HL-60 (cell line): ENCODE measurements around the gene RHBDL1.

Experiments used
- DNase-seq, 2 experiments: peaks; one replicate each; pipeline ENCODE4 v3.0.0-alpha.2; 2010 to 2020; ENCODE audit warnings: low read depth in 1 of 2, low spot score in 1 of 2
- H3K27ac ChIP-seq: fragments of 250-450 bp; sonication (Bioruptor Pico); replicated peaks from 2 replicates; pipeline ENCODE4 v1.5.1; 2020; ENCODE audit warnings: mild to moderate bottlenecking, moderate library complexity
- H3K27me3 ChIP-seq: fragments of 250-450 bp; sonication (Bioruptor Pico); 2 replicates; pipeline ENCODE4 v1.5.1; 2021; ENCODE audit warnings: mild to moderate bottlenecking, moderate library complexity; ENCODE audit not compliant: insufficient read depth, poor library complexity, severe bottlenecking
- H3K4me3 ChIP-seq: replicated peaks from 2 replicates; pipeline ENCODE4 v1.5.1; 2011; ENCODE audit warnings: mild to moderate bottlenecking, control low read depth, low read length; ENCODE audit not compliant: insufficient read depth
- GABPA ChIP-seq: IDR thresholded peaks from 2 replicates; pipeline ENCODE4 v1.6.1; 2012; ENCODE audit warnings: low read depth
- POLR2AphosphoS5 ChIP-seq: IDR thresholded peaks from 2 replicates; pipeline ENCODE4 v1.6.1; 2012; ENCODE audit warnings: low read depth
- SPI1 ChIP-seq: IDR thresholded peaks from 2 replicates; pipeline ENCODE4 v1.6.1; 2012; ENCODE audit warnings: low read depth, mild to moderate bottlenecking, borderline replicate concordance
- TF ChIP-seq, protein P1 (sequence below): IDR thresholded peaks from one replicate; pipeline ENCODE4 v1.5.1; 2011; ENCODE audit warnings: low read length, control low read depth, inconsistent platforms; ENCODE audit not compliant: insufficient read depth
- TF ChIP-seq, protein P2 (sequence below): IDR thresholded peaks from 2 replicates; pipeline ENCODE4 v1.6.1; 2012; ENCODE audit warnings: low read depth; ENCODE audit not compliant: insufficient replicate concordance

Gene RHBDL1

DNA sequence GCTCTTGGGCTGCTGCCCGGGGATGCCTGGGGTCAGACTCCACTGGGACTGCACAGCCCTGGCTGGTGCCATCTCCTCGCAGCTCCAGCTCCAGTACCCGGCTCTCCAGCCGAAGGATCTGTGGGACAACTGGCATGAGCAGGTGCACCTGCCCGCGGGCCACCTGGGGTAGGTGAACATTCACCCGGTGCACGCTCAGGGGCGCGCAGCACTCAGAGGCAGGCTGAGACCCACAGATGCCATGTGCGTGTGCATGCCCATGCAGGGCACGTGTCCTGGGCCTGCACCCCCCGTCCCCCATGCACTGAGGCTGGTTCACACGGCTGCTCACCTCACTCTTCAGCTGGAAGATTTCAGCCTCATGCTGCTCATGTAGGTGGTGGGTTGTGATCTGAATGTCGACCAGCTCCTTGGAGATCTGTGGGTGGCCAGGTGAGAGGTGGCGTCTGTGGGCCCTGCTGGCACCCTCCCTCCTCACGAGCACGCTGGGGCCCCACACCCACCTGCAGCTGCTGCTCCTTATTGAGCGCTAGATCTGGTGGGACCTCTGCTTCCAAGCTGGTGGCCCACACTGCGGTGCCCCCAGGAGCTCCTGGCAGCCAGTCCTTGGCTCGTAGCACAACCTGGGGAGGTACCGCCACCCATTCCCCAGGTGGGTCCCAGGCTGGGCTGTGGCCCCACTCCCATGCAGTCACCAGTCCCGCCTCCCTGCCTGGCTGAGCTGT lies 50.2 kb downstream of the RHBDL1 start:
- no peaks in the 10 kb centered on the region for H3K27me3 ChIP-seq
- H3K4me3 ChIP-seq, result no peak overlapping the region
- H3K27ac ChIP-seq, result no peak overlapping the region
- DNase-seq, result no peak
- TF ChIP-seq POLR2AphosphoS5, result peak; percentile 51; the same call in 1 of the 2 replicates
- no peak for TF ChIP-seq SPI1

DNA sequence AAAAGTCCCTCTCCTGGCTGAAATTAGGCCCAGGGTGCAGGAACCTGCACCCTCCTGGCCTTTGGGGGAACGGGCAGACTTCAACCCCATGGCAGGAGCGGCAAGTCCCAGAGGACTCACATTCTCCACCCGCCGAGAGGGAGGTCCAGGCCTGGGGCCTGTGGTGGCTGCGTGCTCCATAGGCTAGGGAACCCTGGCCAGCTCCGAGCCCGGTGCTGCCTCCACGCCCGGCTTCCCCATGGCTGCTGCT lies 50.6 kb downstream of the RHBDL1 start:
- no peaks in the 10 kb centered on the region for H3K27me3 ChIP-seq
- no peak overlapping the region for H3K4me3 ChIP-seq
- DNase-seq, result no peak
- TF ChIP-seq SPI1 (no peak), GABPA (no peak), POLR2AphosphoS5 (no peak)
- TF ChIP-seq, protein P1, sequence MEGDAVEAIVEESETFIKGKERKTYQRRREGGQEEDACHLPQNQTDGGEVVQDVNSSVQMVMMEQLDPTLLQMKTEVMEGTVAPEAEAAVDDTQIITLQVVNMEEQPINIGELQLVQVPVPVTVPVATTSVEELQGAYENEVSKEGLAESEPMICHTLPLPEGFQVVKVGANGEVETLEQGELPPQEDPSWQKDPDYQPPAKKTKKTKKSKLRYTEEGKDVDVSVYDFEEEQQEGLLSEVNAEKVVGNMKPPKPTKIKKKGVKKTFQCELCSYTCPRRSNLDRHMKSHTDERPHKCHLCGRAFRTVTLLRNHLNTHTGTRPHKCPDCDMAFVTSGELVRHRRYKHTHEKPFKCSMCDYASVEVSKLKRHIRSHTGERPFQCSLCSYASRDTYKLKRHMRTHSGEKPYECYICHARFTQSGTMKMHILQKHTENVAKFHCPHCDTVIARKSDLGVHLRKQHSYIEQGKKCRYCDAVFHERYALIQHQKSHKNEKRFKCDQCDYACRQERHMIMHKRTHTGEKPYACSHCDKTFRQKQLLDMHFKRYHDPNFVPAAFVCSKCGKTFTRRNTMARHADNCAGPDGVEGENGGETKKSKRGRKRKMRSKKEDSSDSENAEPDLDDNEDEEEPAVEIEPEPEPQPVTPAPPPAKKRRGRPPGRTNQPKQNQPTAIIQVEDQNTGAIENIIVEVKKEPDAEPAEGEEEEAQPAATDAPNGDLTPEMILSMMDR, result no peak
- TF ChIP-seq, protein P2, sequence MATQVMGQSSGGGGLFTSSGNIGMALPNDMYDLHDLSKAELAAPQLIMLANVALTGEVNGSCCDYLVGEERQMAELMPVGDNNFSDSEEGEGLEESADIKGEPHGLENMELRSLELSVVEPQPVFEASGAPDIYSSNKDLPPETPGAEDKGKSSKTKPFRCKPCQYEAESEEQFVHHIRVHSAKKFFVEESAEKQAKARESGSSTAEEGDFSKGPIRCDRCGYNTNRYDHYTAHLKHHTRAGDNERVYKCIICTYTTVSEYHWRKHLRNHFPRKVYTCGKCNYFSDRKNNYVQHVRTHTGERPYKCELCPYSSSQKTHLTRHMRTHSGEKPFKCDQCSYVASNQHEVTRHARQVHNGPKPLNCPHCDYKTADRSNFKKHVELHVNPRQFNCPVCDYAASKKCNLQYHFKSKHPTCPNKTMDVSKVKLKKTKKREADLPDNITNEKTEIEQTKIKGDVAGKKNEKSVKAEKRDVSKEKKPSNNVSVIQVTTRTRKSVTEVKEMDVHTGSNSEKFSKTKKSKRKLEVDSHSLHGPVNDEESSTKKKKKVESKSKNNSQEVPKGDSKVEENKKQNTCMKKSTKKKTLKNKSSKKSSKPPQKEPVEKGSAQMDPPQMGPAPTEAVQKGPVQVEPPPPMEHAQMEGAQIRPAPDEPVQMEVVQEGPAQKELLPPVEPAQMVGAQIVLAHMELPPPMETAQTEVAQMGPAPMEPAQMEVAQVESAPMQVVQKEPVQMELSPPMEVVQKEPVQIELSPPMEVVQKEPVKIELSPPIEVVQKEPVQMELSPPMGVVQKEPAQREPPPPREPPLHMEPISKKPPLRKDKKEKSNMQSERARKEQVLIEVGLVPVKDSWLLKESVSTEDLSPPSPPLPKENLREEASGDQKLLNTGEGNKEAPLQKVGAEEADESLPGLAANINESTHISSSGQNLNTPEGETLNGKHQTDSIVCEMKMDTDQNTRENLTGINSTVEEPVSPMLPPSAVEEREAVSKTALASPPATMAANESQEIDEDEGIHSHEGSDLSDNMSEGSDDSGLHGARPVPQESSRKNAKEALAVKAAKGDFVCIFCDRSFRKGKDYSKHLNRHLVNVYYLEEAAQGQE, result no peak
- H3K27ac ChIP-seq, result no peak overlapping the region

DNA sequence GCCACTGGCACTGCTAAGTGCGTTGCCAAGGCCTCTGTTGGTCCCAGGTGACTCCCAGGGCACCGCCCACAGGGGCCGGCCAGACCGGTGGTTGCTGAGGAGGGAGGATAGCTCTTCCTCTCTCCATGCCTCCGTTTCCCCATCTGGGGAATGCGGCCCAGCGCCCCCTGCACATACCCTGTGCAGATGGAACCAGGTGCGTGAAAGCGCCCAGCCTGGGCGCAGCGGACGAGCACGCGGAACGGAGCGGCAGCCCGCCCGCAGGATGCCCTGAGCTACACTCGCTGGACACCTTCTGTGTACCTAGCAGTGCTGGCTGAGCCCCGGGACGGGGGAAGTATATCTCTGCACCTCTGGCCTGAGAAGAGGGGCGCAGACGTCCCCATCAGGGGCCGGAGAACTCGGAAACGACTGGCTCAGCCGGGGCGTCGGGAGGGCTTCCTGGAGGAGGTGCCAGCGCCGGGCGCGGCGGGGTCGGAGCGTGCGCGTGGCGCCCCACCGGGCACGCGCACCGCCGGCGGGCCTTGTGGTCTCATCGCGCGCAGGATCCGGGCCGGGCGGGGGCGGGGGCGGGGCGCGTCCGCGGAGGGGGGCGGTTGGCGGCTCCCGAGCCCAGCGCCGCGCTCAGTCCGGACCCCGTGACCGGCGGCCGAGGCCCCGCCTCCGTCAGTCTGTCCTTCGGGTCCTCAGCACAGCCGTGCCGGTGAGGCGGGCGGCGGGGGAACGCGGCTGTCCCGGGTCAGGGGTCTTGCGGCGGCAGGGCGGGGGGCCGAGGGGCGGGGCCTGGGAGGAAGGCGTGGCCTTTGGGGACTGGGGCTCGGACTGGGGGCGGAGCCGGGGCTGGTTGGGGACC lies 51.2 kb downstream of the RHBDL1 start, which contains the start of the genes CCDC78 and HAGHL:
TSS of gene CCDC78 (minus strand) at position 6 of the 853 bp plus-strand sequence. CDS start 76 bp downstream, outside the sequence.
TSS of gene HAGHL (plus strand) at position 669 of the 853 bp plus-strand sequence. CDS start 404 bp downstream, outside the sequence.
- H3K4me3 ChIP-seq, result peak within 1 kb of the TSS; percentile 66
- TF ChIP-seq, protein P1, result no peak
- TF ChIP-seq GABPA (no peak), SPI1 (no peak), POLR2AphosphoS5 (no peak; the same call in 1 of the 2 replicates)
- TF ChIP-seq, protein P2, result no peak
- peak; percentile 62 to 72 for DNase-seq
- peak within 1 kb of the TSS; percentile 65 for H3K27ac ChIP-seq
- no peaks in the 10 kb centered on the region for H3K27me3 ChIP-seq

DNA sequence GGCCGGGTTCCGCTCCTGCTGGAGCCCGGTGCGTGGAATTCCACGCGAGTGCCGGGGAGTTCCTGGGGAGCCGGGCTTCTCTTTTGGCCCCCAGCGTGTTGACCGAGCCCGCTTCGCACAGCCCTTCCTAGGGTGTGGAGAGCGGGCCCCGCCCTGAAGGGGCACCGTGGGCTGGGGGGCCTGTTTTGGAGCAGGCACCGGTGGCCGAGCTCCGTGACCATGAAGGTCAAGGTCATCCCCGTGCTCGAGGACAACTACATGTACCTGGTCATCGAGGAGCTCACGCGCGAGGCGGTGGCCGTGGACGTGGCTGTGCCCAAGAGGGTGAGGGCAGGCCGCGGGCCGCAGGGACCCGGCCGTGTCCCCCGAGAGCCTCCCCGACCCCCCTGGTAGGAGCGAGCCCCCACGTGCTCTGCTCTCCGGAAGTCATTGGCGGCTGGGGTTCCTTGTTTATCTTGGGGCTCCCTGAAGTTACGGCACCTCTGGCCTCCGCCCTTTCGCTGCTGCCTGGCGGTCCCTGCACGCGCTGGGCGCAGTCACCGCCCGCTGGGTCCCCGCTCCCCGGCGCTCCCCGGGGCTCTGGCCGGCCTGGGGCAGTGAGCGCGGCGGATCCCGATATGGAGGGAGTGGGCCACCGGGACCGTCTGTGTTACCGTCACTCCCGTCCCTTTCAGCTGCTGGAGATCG lies 52.0 kb downstream of the RHBDL1 start:
- Histone ChIP-seq H3K27ac (peak overlapping the region; percentile 65), H3K4me3 (peak overlapping the region; percentile 66), H3K27me3 (no peaks in the 10 kb centered on the region)
- DNase-seq, result peak in 1 of 2 experiments; percentile 46
- TF ChIP-seq POLR2AphosphoS5, result peak; percentile 55; the same call in 1 of the 2 replicates
- TF ChIP-seq, protein P2, result no peak
